ENCODE measurements around the gene GIT1.

Gene GIT1

DNA sequence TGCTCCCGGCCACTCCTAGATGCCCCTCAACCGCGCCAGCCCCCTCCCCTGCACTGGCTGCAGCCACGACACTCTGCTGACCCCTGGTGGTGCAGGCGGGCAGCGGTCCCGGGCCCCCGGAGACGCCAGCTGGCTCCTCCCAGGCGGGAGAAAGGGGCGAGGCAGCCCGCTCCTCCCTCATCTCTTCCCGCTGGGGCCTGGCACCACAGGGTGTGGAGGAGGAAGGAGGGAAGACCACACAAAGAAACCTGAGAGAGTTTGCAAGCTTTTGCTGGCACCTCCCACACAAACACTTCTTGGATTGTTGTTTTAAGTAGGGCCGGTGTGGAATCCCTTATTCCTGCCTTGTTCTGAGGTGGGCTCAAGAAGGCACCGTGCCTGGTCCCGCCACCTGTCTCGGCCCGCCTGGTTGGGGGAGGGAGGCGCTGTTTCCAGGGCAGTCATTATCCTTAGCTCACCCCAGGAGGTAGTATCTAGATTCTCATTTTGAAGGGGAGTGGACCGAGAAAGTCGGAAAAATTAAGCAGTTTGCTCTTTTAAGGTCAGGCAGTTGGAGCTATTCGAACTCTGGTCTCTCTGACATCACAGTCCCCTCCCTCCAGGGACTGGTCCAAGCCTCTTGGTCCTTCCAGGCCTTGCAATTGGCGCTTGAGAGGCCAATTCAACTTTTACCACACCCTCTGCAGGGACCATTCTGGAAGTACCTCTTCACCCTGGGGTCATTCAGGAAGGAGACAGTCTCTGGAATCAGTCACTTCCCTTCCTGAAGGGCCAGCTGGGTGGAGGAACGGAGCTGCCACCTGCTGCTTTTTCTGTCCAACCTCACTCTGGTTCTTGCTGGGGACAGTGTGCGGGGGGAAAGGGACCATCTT is 2.5 kb upstream of the GIT1 start:
- DNase-seq (ENCODE audit: low read depth) = peak; percentile 95
- Histone ChIP-seq H3K27me3 (replicated peaks; ENCODE audit: control insufficient read depth, insufficient read depth, low read length) (no peaks in the 10 kb centered on the region), H3K9me3 (ENCODE audit: control insufficient read depth, low read length) (no peaks in the 10 kb centered on the region), H3K4me3 (ENCODE audit: low read length) (peak overlapping the region; percentile 79), H3K36me3 (ENCODE audit: control insufficient read depth, insufficient read depth, low read length, severe bottlenecking) (no peaks in the 10 kb centered on the region), H3K4me1 (ENCODE audit: control insufficient read depth, insufficient read depth, low read length) (peaks cover 76% of the 10 kb centered on the region), H3K9ac (ENCODE audit: low read length) (peak overlapping the region; percentile 84)

DNA sequence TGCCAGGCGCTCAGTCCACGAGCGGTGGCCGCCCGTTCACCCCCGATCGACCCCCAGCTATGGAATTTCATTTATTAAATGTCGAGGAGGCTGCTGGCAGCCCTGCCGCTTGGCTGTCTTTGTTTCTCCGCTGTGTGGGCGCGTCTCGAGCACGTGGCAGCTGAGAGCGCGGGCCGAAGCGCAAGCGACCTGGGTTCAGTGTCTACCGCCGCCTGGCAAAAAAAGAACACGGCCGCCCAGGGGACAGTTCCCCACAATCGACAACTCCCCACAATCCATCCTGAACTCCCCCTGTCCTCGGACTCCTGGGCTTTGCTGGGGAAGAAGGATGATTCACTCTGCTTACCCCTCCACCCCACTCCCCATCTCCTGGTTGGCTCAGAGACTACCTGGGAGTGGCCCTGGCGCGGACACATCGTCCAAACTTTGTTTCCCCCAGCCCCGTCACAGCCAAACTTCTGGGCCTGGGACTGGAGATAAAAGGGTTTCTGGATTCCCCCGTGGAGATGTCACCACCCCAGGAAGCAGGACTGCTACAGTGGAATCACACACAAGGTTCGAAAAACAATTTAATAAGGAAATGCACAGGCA is 1.8 kb upstream of the GIT1 start:
- Histone ChIP-seq H3K9ac (ENCODE audit: low read length) (peak overlapping the region; percentile 84), H3K4me1 (ENCODE audit: control insufficient read depth, insufficient read depth, low read length) (peaks cover 74% of the 10 kb centered on the region), H3K4me3 (ENCODE audit: low read length) (peak overlapping the region; percentile 79), H3K27me3 (replicated peaks; ENCODE audit: control insufficient read depth, insufficient read depth, low read length) (no peaks in the 10 kb centered on the region), H3K36me3 (ENCODE audit: control insufficient read depth, insufficient read depth, low read length, severe bottlenecking) (no peaks in the 10 kb centered on the region), H3K9me3 (ENCODE audit: control insufficient read depth, low read length) (no peaks in the 10 kb centered on the region)
- peak; percentile 68 for DNase-seq (ENCODE audit: low read depth)

DNA sequence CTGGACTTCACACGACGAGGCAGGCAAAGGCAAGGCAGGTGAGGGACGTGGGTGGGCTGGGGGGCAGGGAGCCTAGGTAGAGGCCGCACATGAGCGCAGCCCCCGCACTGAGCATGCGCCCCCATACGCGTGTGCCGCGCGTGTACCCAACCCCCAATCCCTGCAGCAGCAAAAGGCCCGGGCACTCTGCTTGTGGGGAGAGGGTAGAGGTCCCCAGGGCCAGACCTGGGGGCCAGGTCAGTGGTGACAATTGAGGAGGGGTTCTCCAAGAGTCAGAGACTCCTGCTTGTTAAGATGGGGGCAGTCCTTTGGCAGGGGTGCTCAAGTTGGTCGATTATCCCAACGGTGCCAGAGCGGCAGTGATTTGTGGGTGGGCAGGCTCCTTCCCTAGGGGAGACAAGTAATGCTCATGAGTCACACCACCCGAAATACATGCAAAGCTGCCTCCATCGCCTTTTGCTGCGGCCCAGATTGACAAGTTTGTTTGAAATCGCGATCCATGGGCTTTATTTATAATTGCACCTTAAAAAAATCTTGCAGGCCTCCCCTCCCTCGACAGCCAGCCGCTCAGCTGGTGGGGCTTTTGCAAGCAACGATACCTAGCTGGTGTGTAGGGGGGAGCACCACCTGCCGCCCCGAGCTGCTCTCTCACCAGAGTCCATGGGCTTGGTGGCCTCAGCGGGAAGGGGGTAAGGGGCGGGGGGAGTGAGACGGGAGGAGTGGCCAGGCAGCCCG is 1.1 kb upstream of the GIT1 start:
- Histone ChIP-seq H3K36me3 (ENCODE audit: control insufficient read depth, insufficient read depth, low read length, severe bottlenecking) (no peaks in the 10 kb centered on the region), H3K9ac (ENCODE audit: low read length) (peak overlapping the region; percentile 84), H3K4me3 (ENCODE audit: low read length) (peak overlapping the region; percentile 79), H3K9me3 (ENCODE audit: control insufficient read depth, low read length) (no peaks in the 10 kb centered on the region), H3K4me1 (ENCODE audit: control insufficient read depth, insufficient read depth, low read length) (peaks cover 68% of the 10 kb centered on the region), H3K27me3 (replicated peaks; ENCODE audit: control insufficient read depth, insufficient read depth, low read length) (no peaks in the 10 kb centered on the region)
- peak; percentile 61 for DNase-seq (ENCODE audit: low read depth)

DNA sequence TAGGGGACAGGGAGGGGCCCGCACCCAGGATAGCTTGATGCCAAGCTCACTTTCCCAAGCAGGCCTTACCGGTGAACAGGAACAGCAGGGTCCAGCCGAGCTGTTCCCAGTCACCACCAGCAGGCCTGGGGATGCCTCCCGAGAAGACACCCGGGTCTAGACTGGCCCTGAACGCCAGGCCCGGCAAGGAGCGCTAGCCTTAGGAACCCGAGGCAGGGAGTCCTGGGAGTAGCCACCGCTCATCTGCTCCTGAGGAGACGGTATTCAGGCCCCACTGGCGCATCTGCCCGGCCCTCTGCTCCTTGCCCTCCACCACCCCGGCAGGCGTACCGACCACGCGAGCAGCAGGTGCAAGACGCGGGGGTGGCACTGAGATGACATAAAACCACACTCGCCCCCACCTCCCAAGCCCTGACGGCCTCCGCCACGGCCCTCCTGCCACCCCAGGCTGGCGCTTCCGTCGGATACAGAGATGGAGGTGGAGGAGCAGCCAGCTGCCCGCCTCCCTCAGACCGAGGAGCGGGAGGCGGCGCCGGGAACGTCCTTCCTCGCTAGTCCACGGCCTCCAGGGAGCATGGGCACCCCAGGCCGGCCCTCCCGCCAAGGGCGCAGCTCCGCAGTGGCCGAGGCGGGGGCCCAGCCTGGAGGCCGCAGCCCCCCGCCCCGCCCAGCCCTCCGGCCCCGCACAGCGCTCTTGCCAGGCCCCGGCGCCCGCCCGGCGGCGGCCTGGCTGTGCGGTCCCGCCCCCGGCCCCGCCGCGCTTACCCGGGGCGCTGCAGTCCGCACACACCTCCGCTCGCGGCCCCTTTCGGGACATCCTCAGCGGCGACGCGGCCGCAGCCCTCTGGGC is 661 bp downstream of the GIT1 start:
- DNase-seq (ENCODE audit: low read depth) = peak; percentile 68
- Histone ChIP-seq H3K9ac (ENCODE audit: low read length) (peak overlapping the region; percentile 91), H3K9me3 (ENCODE audit: control insufficient read depth, low read length) (no peaks in the 10 kb centered on the region), H3K36me3 (ENCODE audit: control insufficient read depth, insufficient read depth, low read length, severe bottlenecking) (no peaks in the 10 kb centered on the region), H3K27me3 (replicated peaks; ENCODE audit: control insufficient read depth, insufficient read depth, low read length) (no peaks in the 10 kb centered on the region), H3K4me1 (ENCODE audit: control insufficient read depth, insufficient read depth, low read length) (peaks cover 50% of the 10 kb centered on the region), H3K4me3 (ENCODE audit: low read length) (peak overlapping the region; percentile 90)

DNA sequence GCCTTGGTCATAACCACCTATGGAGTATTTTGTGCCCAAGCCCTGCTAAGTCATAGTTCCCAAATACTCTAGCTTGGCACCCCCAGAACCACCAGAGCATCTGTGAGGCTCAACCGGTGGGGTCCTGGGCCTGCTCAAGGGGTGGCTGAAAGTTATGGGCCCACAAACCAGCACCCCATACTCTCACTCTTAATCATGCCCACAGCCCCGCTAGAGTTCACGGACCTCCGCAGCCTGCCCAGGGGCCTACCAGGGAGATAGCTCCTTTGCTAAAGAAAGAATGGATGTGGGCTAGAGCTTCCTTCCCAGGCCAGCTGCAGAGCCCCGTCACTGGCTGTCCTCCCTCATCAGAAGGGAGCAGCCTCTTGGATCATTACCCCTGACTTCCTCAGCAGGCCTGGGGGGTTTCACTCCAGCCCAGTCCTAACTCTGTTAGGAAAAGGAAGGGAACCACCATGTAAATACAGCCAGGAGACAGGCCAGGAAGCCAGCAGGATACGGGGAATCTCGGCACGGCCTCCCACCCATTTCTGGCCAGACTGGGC is 1.4 kb downstream of the GIT1 start:
- no peak for DNase-seq (ENCODE audit: low read depth)
- no peaks in the 10 kb centered on the region for H3K9me3 ChIP-seq (ENCODE audit: control insufficient read depth, low read length)
- H3K4me3 ChIP-seq (ENCODE audit: low read length) = peak overlapping the region; percentile 90
- peaks cover 2% of the 10 kb centered on the region for H3K36me3 ChIP-seq (ENCODE audit: control insufficient read depth, insufficient read depth, low read length, severe bottlenecking)
- peaks cover 50% of the 10 kb centered on the region for H3K4me1 ChIP-seq (ENCODE audit: control insufficient read depth, insufficient read depth, low read length)
- H3K27me3 ChIP-seq (replicated peaks; ENCODE audit: control insufficient read depth, insufficient read depth, low read length) = no peaks in the 10 kb centered on the region
- peak overlapping the region; percentile 91 for H3K9ac ChIP-seq (ENCODE audit: low read length)

DNA sequence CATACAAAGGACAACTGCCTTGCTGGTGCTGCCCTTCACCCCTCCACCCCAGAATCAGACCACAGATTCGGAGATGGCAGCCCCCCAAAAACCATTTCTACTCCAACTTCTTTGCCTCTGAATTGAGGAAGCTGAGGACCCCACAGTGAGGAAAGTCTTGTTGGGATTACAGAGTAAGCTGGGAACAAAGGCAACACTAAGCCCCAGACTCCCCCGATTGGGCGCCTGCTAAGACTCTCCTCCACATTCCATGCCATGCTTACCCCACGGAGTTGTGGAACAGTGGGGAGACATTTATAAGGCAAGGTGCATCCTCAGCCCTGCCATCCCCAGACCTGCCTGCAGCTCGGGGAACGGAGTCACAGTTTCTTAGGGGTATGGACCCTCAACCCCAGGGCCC is 1.9 kb downstream of the GIT1 start:
- Histone ChIP-seq H3K4me1 (ENCODE audit: control insufficient read depth, insufficient read depth, low read length) (peaks cover 47% of the 10 kb centered on the region), H3K36me3 (ENCODE audit: control insufficient read depth, insufficient read depth, low read length, severe bottlenecking) (peaks cover 5% of the 10 kb centered on the region), H3K27me3 (replicated peaks; ENCODE audit: control insufficient read depth, insufficient read depth, low read length) (no peaks in the 10 kb centered on the region), H3K9ac (ENCODE audit: low read length) (peak overlapping the region; percentile 91), H3K4me3 (ENCODE audit: low read length) (peak overlapping the region; percentile 90), H3K9me3 (ENCODE audit: control insufficient read depth, low read length) (no peaks in the 10 kb centered on the region)
- no peak for DNase-seq (ENCODE audit: low read depth)

DNA sequence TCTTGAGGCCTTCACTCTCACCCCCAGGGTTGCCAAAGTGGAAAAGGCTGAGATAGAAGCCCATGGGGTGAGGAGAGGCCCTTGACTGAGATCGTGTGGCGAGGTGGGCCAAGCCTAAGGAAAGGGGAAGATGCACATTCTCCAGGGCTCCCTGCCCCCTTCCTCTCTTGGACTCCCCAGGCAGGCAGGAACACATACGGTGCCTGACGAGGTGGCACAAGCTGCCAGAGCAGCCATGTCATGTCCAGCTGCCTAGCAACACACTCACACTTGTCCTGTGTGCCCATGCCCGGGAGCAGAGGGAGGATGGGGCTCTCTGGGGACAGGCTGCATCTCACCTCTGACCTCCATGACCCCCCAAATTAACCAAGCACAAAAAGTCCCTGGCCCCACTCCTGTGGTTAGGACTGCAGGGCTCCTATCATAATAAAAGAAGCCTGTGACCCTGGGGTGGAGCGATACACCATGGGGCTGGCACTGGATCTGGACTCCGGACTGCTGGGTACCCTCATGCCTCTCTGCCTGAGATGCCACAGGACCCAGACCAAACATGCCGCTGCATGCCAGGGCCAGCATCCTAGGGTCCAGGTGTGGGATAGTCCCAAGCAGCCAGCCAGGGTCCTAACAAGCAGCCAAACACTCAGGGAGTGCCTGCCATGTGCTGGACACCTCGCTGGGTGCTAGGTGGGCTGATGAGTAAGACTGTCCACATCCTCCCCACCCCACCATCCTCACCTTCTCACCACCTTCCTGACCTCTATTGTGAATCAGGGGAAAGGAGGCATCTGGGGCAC is 2.6 kb downstream of the GIT1 start:
- Histone ChIP-seq H3K36me3 (ENCODE audit: control insufficient read depth, insufficient read depth, low read length, severe bottlenecking) (peaks cover 12% of the 10 kb centered on the region), H3K4me3 (ENCODE audit: low read length) (no peak overlapping the region), H3K9ac (ENCODE audit: low read length) (peak overlapping the region; percentile 91), H3K27me3 (replicated peaks; ENCODE audit: control insufficient read depth, insufficient read depth, low read length) (no peaks in the 10 kb centered on the region), H3K9me3 (ENCODE audit: control insufficient read depth, low read length) (no peaks in the 10 kb centered on the region), H3K4me1 (ENCODE audit: control insufficient read depth, insufficient read depth, low read length) (peaks cover 40% of the 10 kb centered on the region)
- no peak for DNase-seq (ENCODE audit: low read depth)

DNA sequence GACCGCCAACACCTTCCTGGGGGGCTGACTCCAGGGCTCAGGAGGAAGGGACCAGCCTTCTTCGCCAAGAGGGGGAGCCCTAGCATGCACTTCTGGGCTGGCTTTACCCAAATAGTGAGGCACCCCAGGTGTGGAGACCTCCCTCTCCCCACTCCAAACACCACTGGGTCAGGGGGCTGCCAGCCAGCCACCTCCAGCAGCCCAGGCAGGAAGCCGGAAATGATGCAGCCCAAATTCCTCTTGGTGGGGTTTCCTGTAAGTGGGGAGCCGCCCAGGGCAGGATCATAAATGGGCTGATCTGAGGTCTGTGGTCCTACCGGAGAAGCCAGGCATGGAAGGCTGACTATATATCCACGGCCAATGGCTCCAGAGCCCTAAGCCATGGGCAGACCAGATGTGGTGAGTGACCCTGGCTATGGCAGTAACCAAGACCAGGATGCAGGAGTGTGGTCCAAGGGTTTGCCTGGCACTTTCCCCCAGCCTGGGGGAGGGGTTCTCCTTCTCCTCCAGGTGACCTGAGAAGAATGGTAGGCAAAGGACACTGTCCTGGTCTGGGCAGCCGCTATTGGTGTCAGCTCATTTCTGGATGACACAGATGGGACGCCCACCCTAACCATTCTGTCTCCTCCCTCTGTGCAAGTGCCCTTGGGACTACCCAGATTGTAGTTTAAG is 4.2 kb downstream of the GIT1 start:
- H3K9me3 ChIP-seq (ENCODE audit: control insufficient read depth, low read length) = no peaks in the 10 kb centered on the region
- H3K27me3 ChIP-seq (replicated peaks; ENCODE audit: control insufficient read depth, insufficient read depth, low read length) = no peaks in the 10 kb centered on the region
- peaks cover 21% of the 10 kb centered on the region for H3K36me3 ChIP-seq (ENCODE audit: control insufficient read depth, insufficient read depth, low read length, severe bottlenecking)
- no peak overlapping the region for H3K9ac ChIP-seq (ENCODE audit: low read length)
- peaks cover 23% of the 10 kb centered on the region for H3K4me1 ChIP-seq (ENCODE audit: control insufficient read depth, insufficient read depth, low read length)
- DNase-seq (ENCODE audit: low read depth) = no peak
- no peak overlapping the region for H3K4me3 ChIP-seq (ENCODE audit: low read length)

DNA sequence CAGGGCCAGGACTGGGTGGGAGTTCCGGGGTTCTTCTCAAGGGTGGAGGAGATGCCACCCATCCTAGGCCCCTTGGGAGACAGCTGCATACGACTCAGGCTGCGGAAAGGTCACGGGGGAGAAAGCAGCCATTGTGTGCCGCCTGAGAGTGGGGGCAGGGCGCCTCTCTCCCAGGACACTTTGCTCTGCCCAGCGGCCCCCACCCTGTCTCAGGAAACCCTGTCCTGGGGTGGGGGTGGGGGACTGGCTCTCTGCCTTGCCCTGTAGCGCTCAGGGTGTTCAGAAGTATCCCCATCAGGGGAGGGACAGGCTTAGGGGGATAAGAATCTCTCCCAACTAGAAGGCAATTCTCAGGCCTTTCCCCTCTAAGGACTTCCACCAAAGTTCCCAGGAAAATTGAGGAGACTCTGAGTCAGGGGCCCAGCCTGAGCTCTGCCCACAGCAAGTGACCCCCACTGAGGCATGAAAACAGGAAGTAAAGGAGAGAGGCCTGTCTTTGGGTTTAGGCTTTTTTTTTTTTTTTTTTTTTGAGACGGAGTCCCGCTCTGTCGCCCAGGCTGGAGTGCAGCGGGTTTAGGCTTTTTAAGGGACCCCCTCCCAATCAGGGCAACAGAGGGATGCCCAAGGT is 4.9 kb downstream of the GIT1 start:
- H3K9me3 ChIP-seq (ENCODE audit: control insufficient read depth, low read length) = no peaks in the 10 kb centered on the region
- H3K9ac ChIP-seq (ENCODE audit: low read length) = no peak overlapping the region
- no peak for DNase-seq (ENCODE audit: low read depth)
- H3K4me1 ChIP-seq (ENCODE audit: control insufficient read depth, insufficient read depth, low read length) = peaks cover 18% of the 10 kb centered on the region
- peaks cover 21% of the 10 kb centered on the region for H3K36me3 ChIP-seq (ENCODE audit: control insufficient read depth, insufficient read depth, low read length, severe bottlenecking)
- H3K4me3 ChIP-seq (ENCODE audit: low read length) = no peak overlapping the region
- no peaks in the 10 kb centered on the region for H3K27me3 ChIP-seq (replicated peaks; ENCODE audit: control insufficient read depth, insufficient read depth, low read length)

Measured in adipocyte (in vitro differentiated cells).